Measurements from ENCODE around the gene PPP5C. TPM values are rescaled to one million over a fixed set of nuclear protein-coding genes. Genes with fewer than 3 reads are reported as not detected.

The PPP5C gene
- total and polyA plus RNA-seq, 2 of the 13 experiments (the other 11 are each of a cell fraction or from before 2014, with no cell fraction given) = 41.6 to 67.9 TPM

DNA sequence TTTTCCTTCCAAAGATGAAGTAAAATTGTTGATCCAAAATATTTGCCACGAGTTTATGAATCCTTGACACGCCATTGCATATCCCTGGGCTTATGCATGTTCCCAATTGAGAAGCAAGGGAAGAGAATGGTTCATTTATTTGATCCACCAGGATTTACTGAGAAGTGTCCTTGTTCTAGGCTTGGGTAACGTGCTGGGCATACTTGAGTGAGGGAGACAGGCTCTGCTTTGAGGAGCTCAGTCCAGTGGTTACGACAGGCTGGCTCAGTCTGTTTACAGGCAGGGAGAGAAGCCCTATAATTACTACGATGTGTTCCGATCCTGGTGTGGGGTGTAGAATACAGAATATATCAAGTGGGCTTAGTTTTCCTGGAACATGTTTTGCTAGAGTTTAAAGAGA, 88.1 kb downstream of the PPP5C start:
- intact Hi-C loops (cut with micrococcal nuclease; ENCODE audit: unreplicated experiment) (no loop called here), in situ Hi-C loops (cut with HindIII; ENCODE audit: extremely low pct_ligation_motif_present, low pct_unique_long_range_greater_than_20kb) (no loop called here)
- H3K36me3 ChIP-seq (replicated peaks in 1 of 2; ENCODE audit: control insufficient read depth in 1 of 2, insufficient read depth in 2 of 2, low read length in 2 of 2) = no peaks in the 10 kb centered on the region
- H3K4me3 ChIP-seq (replicated peaks in 1 of 3; ENCODE audit: insufficient read depth in 1 of 3, low read depth in 2 of 3, low read length in 3 of 3) = no peak overlapping the region
- no peak overlapping the region for H2AFZ ChIP-seq (ENCODE audit: low read length)
- no peaks in the 10 kb centered on the region for H3K79me2 ChIP-seq (ENCODE audit: insufficient read depth, low read length)
- CTCF ChIA-PET (ENCODE audit: low intra/inter-chr PET ratio, low total read pairs) = no interaction called here
- no peak overlapping the region for H3K4me2 ChIP-seq (ENCODE audit: low read depth, low read length)
- DNase-seq (ENCODE audit: low spot score) (no peak), FAIRE-seq (no peak), ATAC-seq (no peak)
- H3K27ac ChIP-seq (ENCODE audit: extremely low read length, insufficient read depth, low read length) = no peak overlapping the region
- WGBS (ENCODE audit: low lambda C conversion rate) = 42% methylated on average over 6 of the region's 6 CpGs
- no peak overlapping the region for H3K9ac ChIP-seq (ENCODE audit: insufficient read depth, low read depth, low read length)
- POLR2A ChIA-PET = no interaction called here
- no peaks in the 10 kb centered on the region for H3K9me3 ChIP-seq (ENCODE audit: low read length)
- no peaks in the 10 kb centered on the region for H4K20me1 ChIP-seq (ENCODE audit: insufficient read depth, low read length)
- peaks cover 0 to 3% of the 10 kb centered on the region in 2 experiments; a peak in 1 of 5 replicates for H3K27me3 ChIP-seq (ENCODE audit: control insufficient read depth in 1 of 2, insufficient read depth in 2 of 2, low read length in 2 of 2)
- TF ChIP-seq FOXP4 (CRISPR knock-in tag; IDR thresholded peaks at IDR 0.05) (no peak), ATF7-NPFF (CRISPR knock-in tag; IDR thresholded peaks at IDR 0.05; ENCODE audit: low read depth) (no peak), ZNF281 (CRISPR knock-in tag; IDR thresholded peaks at IDR 0.05; ENCODE audit: borderline replicate concordance) (no peak), CENPT (CRISPR knock-in tag; IDR thresholded peaks at IDR 0.05; ENCODE audit: low read depth) (no peak), SALL1 (CRISPR knock-in tag; IDR thresholded peaks at IDR 0.05) (no peak), TRIM24 (CRISPR knock-in tag; IDR thresholded peaks at IDR 0.05) (no peak)
- BruUV-seq (replicated peaks) = no TSS peak
- peaks cover 9% of the 10 kb centered on the region; the same call in 1 of the 2 replicates for H3K4me1 ChIP-seq (ENCODE audit: insufficient read depth, low read length)
